HL-60 (cell line): ENCODE measurements around the gene GUCY1A2.

Experiments
- DNase-seq, 2 experiments: peaks; one replicate each; pipeline ENCODE4 v3.0.0-alpha.2; 2010 to 2020; ENCODE audit warnings: low read depth in 1 of 2, low spot score in 1 of 2
- H3K27ac ChIP-seq: fragments of 250-450 bp; sonication (Bioruptor Pico); replicated peaks from 2 replicates; pipeline ENCODE4 v1.5.1; 2020; ENCODE audit warnings: mild to moderate bottlenecking, moderate library complexity
- H3K27me3 ChIP-seq: fragments of 250-450 bp; sonication (Bioruptor Pico); 2 replicates; pipeline ENCODE4 v1.5.1; 2021; ENCODE audit warnings: mild to moderate bottlenecking, moderate library complexity; ENCODE audit not compliant: insufficient read depth, poor library complexity, severe bottlenecking
- H3K4me3 ChIP-seq: replicated peaks from 2 replicates; pipeline ENCODE4 v1.5.1; 2011; ENCODE audit warnings: mild to moderate bottlenecking, control low read depth, low read length; ENCODE audit not compliant: insufficient read depth
- CTCF ChIP-seq: IDR thresholded peaks from one replicate; pipeline ENCODE4 v1.5.1; 2011; ENCODE audit warnings: low read length, control low read depth, inconsistent platforms; ENCODE audit not compliant: insufficient read depth
- GABPA ChIP-seq: IDR thresholded peaks from 2 replicates; pipeline ENCODE4 v1.6.1; 2012; ENCODE audit warnings: low read depth
- POLR2AphosphoS5 ChIP-seq: IDR thresholded peaks from 2 replicates; pipeline ENCODE4 v1.6.1; 2012; ENCODE audit warnings: low read depth
- REST ChIP-seq: IDR thresholded peaks from 2 replicates; pipeline ENCODE4 v1.6.1; 2012; ENCODE audit warnings: low read depth; ENCODE audit not compliant: insufficient replicate concordance
- SPI1 ChIP-seq: IDR thresholded peaks from 2 replicates; pipeline ENCODE4 v1.6.1; 2012; ENCODE audit warnings: low read depth, mild to moderate bottlenecking, borderline replicate concordance

GUCY1A2 gene

GRCh38 chr11:107017104-107017432 is 1.2 kb downstream of the GUCY1A2 start:
- no peak overlapping the region for H3K27ac ChIP-seq

GRCh38 chr11:107014871-107015270 is 3.4 kb downstream of the GUCY1A2 start:
- no peak overlapping the region for H3K4me3 ChIP-seq
- H3K27ac ChIP-seq, result no peak overlapping the region
- TF ChIP-seq CTCF, result no peak
- no peak for DNase-seq
- H3K27me3 ChIP-seq, result peaks cover 15% of the 10 kb centered on the region

More at GRCh38 chr11:107017104-107017432, 1.2 kb downstream of the GUCY1A2 start:
- Histone ChIP-seq H3K27me3 (peaks cover 15% of the 10 kb centered on the region), H3K4me3 (peak overlapping the region; percentile 43)
- TF ChIP-seq REST (no peak), POLR2AphosphoS5 (no peak), CTCF (no peak), GABPA (no peak), SPI1 (no peak)
- DNase-seq, result no peak

- peaks cover 6% of the 10 kb centered on the region for H3K27me3 ChIP-seq
- no peak overlapping the region for H3K27ac ChIP-seq
- H3K4me3 ChIP-seq, result no peak overlapping the region
- no peak for DNase-seq
- no peak for TF ChIP-seq CTCF
- no peak for TF ChIP-seq SPI1
- TF ChIP-seq POLR2AphosphoS5, result no peak
- TF ChIP-seq REST, result no peak
- TF ChIP-seq GABPA, result no peak
These were observed 6.3 kb downstream of the GUCY1A2 start for GRCh38 chr11:107011977-107012376.

- no peak overlapping the region for H3K4me3 ChIP-seq
- no peak for DNase-seq
- no peak overlapping the region for H3K27ac ChIP-seq
- no peak for TF ChIP-seq POLR2AphosphoS5
- no peak for TF ChIP-seq CTCF
- no peak for TF ChIP-seq REST
- no peak for TF ChIP-seq SPI1
- no peak for TF ChIP-seq GABPA
- peaks cover 4% of the 10 kb centered on the region for H3K27me3 ChIP-seq
These were observed 9.1 kb downstream of the GUCY1A2 start for GRCh38 chr11:107009190-107009589.
